Measurements from ENCODE around the gene PAPPA.

PAPPA gene

GRCh38 chr9:116141864-116142561 lies 11.6 kb upstream of the PAPPA start:
- Histone ChIP-seq H3K27ac (ENCODE audit: extremely low read depth, low read depth, low read length) (no peak overlapping the region), H3K4me1 (ENCODE audit: control insufficient read depth, insufficient read depth, low read length) (no peaks in the 10 kb centered on the region), H3K36me3 (ENCODE audit: control insufficient read depth in 2 of 2, insufficient read depth in 1 of 2, low read length in 2 of 2) (no peaks in the 10 kb centered on the region), H3K9me3 (ENCODE audit: control insufficient read depth, insufficient read depth, low read depth, low read length) (no peaks in the 10 kb centered on the region), H3K4me3 (ENCODE audit: low read depth, low read length) (no peak overlapping the region)
- CTCF ChIA-PET, result interaction anchor here (0.6 to 2.1 kb wide), 3 partner anchors 10 to 549 kb away, joined by 5 to 12 read pairs (median 9); no protein-coding TSS in a partner anchor
- TF ChIP-seq ZNF623 (tag by site-specific recombination; IDR thresholded peaks at IDR 0.05) (no peak), TCF7L2 (IDR thresholded peaks at IDR 0.05; ENCODE audit: borderline replicate concordance, low read depth, low read length) (no peak), ZNF596 (tag by site-specific recombination; IDR thresholded peaks at IDR 0.05) (no peak), ZNF704 (tag by site-specific recombination; IDR thresholded peaks at IDR 0.05) (no peak), ZNF791 (tag by site-specific recombination; IDR thresholded peaks at IDR 0.05) (no peak), KLF16 (tag by site-specific recombination; IDR thresholded peaks at IDR 0.05) (no peak)
- POLR2A ChIA-PET, result no interaction called here

GRCh38 chr9:116142706-116143492 lies 10.7 kb upstream of the PAPPA start:
- ChIA-PET POLR2A (no interaction called here), CTCF (interaction anchor here (1.1 to 1.4 kb wide), 2 partner anchors 9 to 550 kb away, joined by 3 to 5 read pairs; no protein-coding TSS in a partner anchor)
- H3K4me1 ChIP-seq (ENCODE audit: control insufficient read depth, insufficient read depth, low read length), result no peaks in the 10 kb centered on the region
- no peak overlapping the region for H3K27ac ChIP-seq (ENCODE audit: extremely low read depth, low read depth, low read length)
- H3K4me3 ChIP-seq (ENCODE audit: low read depth, low read length), result no peak overlapping the region
- H3K9me3 ChIP-seq (ENCODE audit: control insufficient read depth, insufficient read depth, low read depth, low read length), result no peaks in the 10 kb centered on the region
- H3K36me3 ChIP-seq (ENCODE audit: control insufficient read depth in 2 of 2, insufficient read depth in 1 of 2, low read length in 2 of 2), result no peaks in the 10 kb centered on the region
- no peak for TF ChIP-seq ZNF114 (tag by site-specific recombination; IDR thresholded peaks at IDR 0.05)
- TF ChIP-seq ZNF341 (tag by site-specific recombination; IDR thresholded peaks at IDR 0.05; ENCODE audit: low read depth), result no peak
- TF ChIP-seq ZNF394 (tag by site-specific recombination; IDR thresholded peaks at IDR 0.05; ENCODE audit: borderline replicate concordance), result no peak
- TF ChIP-seq ZNF324 (tag by site-specific recombination; IDR thresholded peaks at IDR 0.05), result no peak
- TF ChIP-seq KLF10 (tag by site-specific recombination; IDR thresholded peaks at IDR 0.05), result no peak
- no peak for TF ChIP-seq ZNF76 (tag by site-specific recombination; IDR thresholded peaks at IDR 0.05; ENCODE audit: borderline replicate concordance, low read depth)
- TF ChIP-seq RBAK (tag by site-specific recombination; IDR thresholded peaks at IDR 0.05), result no peak
- no peak for TF ChIP-seq PRDM1 (tag by site-specific recombination; IDR thresholded peaks at IDR 0.05)
- no peak for TF ChIP-seq ZBTB48 (tag by site-specific recombination; IDR thresholded peaks at IDR 0.05)
- no peak for TF ChIP-seq ZNF112 (tag by site-specific recombination; IDR thresholded peaks at IDR 0.05)
- no peak for TF ChIP-seq SALL2 (tag by site-specific recombination; IDR thresholded peaks at IDR 0.05; ENCODE audit: borderline replicate concordance)
- TF ChIP-seq ZSCAN23 (tag by site-specific recombination; IDR thresholded peaks at IDR 0.05), result no peak
- no peak for TF ChIP-seq EGR2 (tag by site-specific recombination; IDR thresholded peaks at IDR 0.05; ENCODE audit: low read depth)
- no peak for TF ChIP-seq ZNF555 (tag by site-specific recombination; conservative IDR thresholded peaks at IDR 0.05)

GRCh38 chr9:116144038-116144437 lies 9.6 kb upstream of the PAPPA start:
- no peaks in the 10 kb centered on the region for H3K4me1 ChIP-seq (ENCODE audit: control insufficient read depth, insufficient read depth, low read length)
- no peak overlapping the region for H3K4me3 ChIP-seq (ENCODE audit: low read depth, low read length)
- ChIA-PET CTCF (interaction anchor here (0.5 to 1.4 kb wide), 4 partner anchors 8 to 1406 kb away, joined by 3 to 4 read pairs (median 3); no protein-coding TSS in a partner anchor), POLR2A (no interaction called here)
- H3K9me3 ChIP-seq (ENCODE audit: control insufficient read depth, insufficient read depth, low read depth, low read length), result no peaks in the 10 kb centered on the region
- H3K36me3 ChIP-seq (ENCODE audit: control insufficient read depth in 2 of 2, insufficient read depth in 1 of 2, low read length in 2 of 2), result no peaks in the 10 kb centered on the region
- no peak overlapping the region for H3K27ac ChIP-seq (ENCODE audit: extremely low read depth, low read depth, low read length)
- TF ChIP-seq EGR2 (tag by site-specific recombination; IDR thresholded peaks at IDR 0.05; ENCODE audit: low read depth), result no peak
- no peak for TF ChIP-seq PRDM4 (tag by site-specific recombination; IDR thresholded peaks at IDR 0.05)
- no peak for TF ChIP-seq ZNF548 (tag by site-specific recombination; IDR thresholded peaks at IDR 0.05)
- no peak for TF ChIP-seq ZNF341 (tag by site-specific recombination; IDR thresholded peaks at IDR 0.05; ENCODE audit: low read depth)
- TF ChIP-seq ZNF488 (tag by site-specific recombination; IDR thresholded peaks at IDR 0.05), result no peak
- no peak for TF ChIP-seq ZNF2 (tag by site-specific recombination; IDR thresholded peaks at IDR 0.05)
- TF ChIP-seq ZNF623 (tag by site-specific recombination; IDR thresholded peaks at IDR 0.05), result no peak
- no peak for TF ChIP-seq ZNF830 (tag by site-specific recombination; IDR thresholded peaks at IDR 0.05; ENCODE audit: low read depth)
- TF ChIP-seq ZNF510 (tag by site-specific recombination; IDR thresholded peaks at IDR 0.05; ENCODE audit: insufficient replicate concordance), result no peak

All from HEK293 (cell line).